ENCODE results near the gene AGAP5. TPM values are rescaled to one million over a fixed set of nuclear protein-coding genes. Genes with fewer than 3 reads are reported as not detected.

AGAP5 gene
- total and polyA plus RNA-seq, 2 of the 8 experiments (the other 6 are each of a cell fraction or from before 2014, with no cell fraction given): 5.4 to 6.0 TPM

DNA sequence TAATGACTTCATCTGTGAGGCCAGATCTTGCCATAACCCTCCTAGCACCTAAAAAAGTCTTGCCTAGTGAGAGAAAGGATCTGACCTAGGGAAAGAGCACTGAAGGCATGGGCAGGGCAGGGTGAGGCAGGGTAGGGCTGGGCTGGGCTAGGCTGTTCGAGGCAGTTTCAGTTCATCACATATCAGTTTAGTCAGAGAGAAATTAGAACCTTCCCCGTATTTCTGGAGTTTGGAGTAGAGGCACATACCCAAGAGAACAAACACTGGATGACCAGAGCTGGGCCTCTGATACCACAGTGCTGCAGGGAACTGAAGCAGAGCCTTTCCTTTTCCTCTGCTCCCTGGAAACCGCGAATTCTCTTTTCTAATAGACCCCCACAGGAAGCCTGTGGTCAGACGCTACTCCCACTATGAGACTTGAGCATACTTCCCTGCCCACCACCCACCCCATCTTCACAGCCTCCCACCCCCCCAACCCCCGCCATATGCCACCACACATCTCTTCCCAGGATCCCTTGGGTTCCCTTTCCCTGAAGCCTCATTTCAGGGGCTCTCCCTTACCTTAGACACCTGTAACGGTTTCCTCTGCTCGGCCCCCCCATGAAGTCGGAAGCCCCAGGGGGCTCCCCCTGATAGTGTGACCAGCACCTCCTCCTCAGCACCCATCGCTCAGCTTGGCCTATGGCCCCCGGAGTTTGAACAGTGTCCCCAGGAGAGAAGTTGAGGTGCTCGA is 42.5 kb downstream of the AGAP5 start:
- Histone ChIP-seq H3K56ac (replicated peaks; ENCODE audit: insufficient read length, low read depth, low read length) (no peak overlapping the region), H3K79me1 (ENCODE audit: low read depth, low read length) (no peaks in the 10 kb centered on the region), H4K8ac (ENCODE audit: extremely low read depth, insufficient read depth, low read length) (no peak overlapping the region), H3K23me2 (ENCODE audit: low read depth, low read length) (no peaks in the 10 kb centered on the region), H3K27me3 (replicated peaks in 1 of 4; ENCODE audit: control insufficient read depth in 3 of 4, extremely low read depth in 1 of 4, insufficient read depth in 3 of 4, low read length in 3 of 4) (no peaks in the 10 kb centered on the region), H3K79me2 (ENCODE audit: control insufficient read depth in 1 of 2, insufficient read depth in 2 of 2, low read length in 2 of 2) (no peaks in the 10 kb centered on the region), H3K27ac (ENCODE audit: low read depth, low read length) (no peak overlapping the region), H3K23ac (ENCODE audit: insufficient read length) (no peak overlapping the region), H3K9ac (replicated peaks in 1 of 4; ENCODE audit: extremely low read depth in 1 of 4, low read depth in 3 of 4, low read length in 3 of 4) (no peak overlapping the region), H3K4me2 (ENCODE audit: insufficient read depth in 1 of 2, low read depth in 2 of 2, low read length in 2 of 2) (no peak overlapping the region), H4K20me1 (replicated peaks in 1 of 2; ENCODE audit: control insufficient read depth in 1 of 2, insufficient read depth in 2 of 2, low read length in 2 of 2) (peaks cover 0 to 2% of the 10 kb centered on the region in 2 experiments), H2AK5ac (ENCODE audit: low read depth, low read length) (no peak overlapping the region), H4K91ac (replicated peaks; ENCODE audit: insufficient read length, low read length) (no peak overlapping the region), H3K18ac (ENCODE audit: extremely low read depth, low read length) (no peak overlapping the region), H3K4ac (replicated peaks; ENCODE audit: insufficient read length, low read depth, low read length) (no peak overlapping the region), H2BK20ac (ENCODE audit: low read length) (no peak overlapping the region), H3K4me1 (replicated peaks in 1 of 4; ENCODE audit: control insufficient read depth in 3 of 4, insufficient read depth in 4 of 4, low read length in 3 of 4) (no peaks in the 10 kb centered on the region), H2BK12ac (ENCODE audit: low read depth, low read length) (no peak overlapping the region), H3K4me3 (ENCODE audit: extremely low read depth in 1 of 4, insufficient read depth in 2 of 4, low read depth in 3 of 4, low read length in 4 of 4) (no peak overlapping the region), H3K9me3 (ENCODE audit: insufficient read depth in 2 of 2, low read depth in 1 of 2, low read length in 1 of 2) (no peaks in the 10 kb centered on the region), H3K36me3 (ENCODE audit: control insufficient read depth in 2 of 4, insufficient read depth in 4 of 4, low read length in 3 of 4) (no peaks in the 10 kb centered on the region), H3K14ac (ENCODE audit: insufficient read length) (no peak overlapping the region), H2BK5ac (ENCODE audit: low read depth, low read length) (no peak overlapping the region), H4K5ac (ENCODE audit: insufficient read length, low read depth, low read length) (no peak overlapping the region), H2AFZ (ENCODE audit: low read length) (no peak overlapping the region), H2BK120ac (replicated peaks; ENCODE audit: low read depth, low read length) (no peak overlapping the region), H2BK15ac (ENCODE audit: low read length) (no peak overlapping the region)
- ChIA-PET POLR2A (ENCODE audit: partially characterized antibody) (interaction anchor here (1.0 kb wide), 1 partner anchor 88 kb away, joined by 3 read pairs; no protein-coding TSS in a partner anchor), CTCF (ENCODE audit: partially characterized antibody) (interaction anchor here (1.0 kb wide), 1 partner anchor 11 kb away, joined by 3 read pairs; no protein-coding TSS in a partner anchor)
- WGBS, 2 experiments (ENCODE audit: extremely low coverage in 1 of 2, insufficient coverage in 1 of 2, insufficient read length in 1 of 2, insufficient replicate concordance in 2 of 2, low coverage in 1 of 2, low lambda C conversion rate in 2 of 2, missing lambda C conversion rate in 1 of 2): 97% methylated on average over 8 of the region's 12 CpGs; no CpG with 5 or more reads in 1 of the 2 experiments
- FAIRE-seq: no peak
- TF ChIP-seq SAP30 (IDR thresholded peaks at IDR 0.05; ENCODE audit: insufficient read depth, insufficient replicate concordance, low read length): no peak
- TF ChIP-seq POU5F1 (IDR thresholded peaks at IDR 0.05; ENCODE audit: low read depth, low read length): no peak
- no peak for TF ChIP-seq GTF2F1 (IDR thresholded peaks at IDR 0.05; ENCODE audit: borderline replicate concordance, low read depth, low read length)
- no peak for TF ChIP-seq KDM5A (IDR thresholded peaks at IDR 0.05; ENCODE audit: low read length)
- no peak for TF ChIP-seq CHD1 (IDR thresholded peaks at IDR 0.05; ENCODE audit: low read depth, low read length)
- TF ChIP-seq FOSL1 (IDR thresholded peaks at IDR 0.05; ENCODE audit: insufficient read depth, low read depth, low read length): no peak
- no peak for TF ChIP-seq SRF (IDR thresholded peaks at IDR 0.05; ENCODE audit: low read depth, low read length)
- TF ChIP-seq KDM1A (IDR thresholded peaks at IDR 0.05; ENCODE audit: borderline replicate concordance, low read length): no peak
- no peak for TF ChIP-seq E2F6 (IDR thresholded peaks at IDR 0.05)
- TF ChIP-seq TBP (IDR thresholded peaks at IDR 0.05; ENCODE audit: low read depth, low read length): no peak
- TF ChIP-seq SIN3A (conservative IDR thresholded peaks at IDR 0.05 in 1 of 2, IDR thresholded peaks at IDR 0.05 in 1 of 2; ENCODE audit: low read depth in 1 of 2, low read length in 2 of 2): no peak
- no peak for DNase-seq (ENCODE audit: low read depth in 1 of 2, low spot score in 2 of 2)
